COLO668 (cell line): ENCODE results near the gene ZNF200.
"Not testable (repeated sequence)": the region's sequence is repeated elsewhere in the genome, so short reads cannot be mapped to it uniquely, and the experiment has no call there.

Source experiments
- DNase-seq: peaks from one replicate; lab custom pipeline; 2025; ENCODE audit not compliant: unreplicated experiment; lab: John Stamatoyannopoulos, UW

ZNF200 gene

GRCh38 chr16:3252967-3253366 lies 18.0 kb upstream of the ZNF200 start:
- DNase-seq, result no peak

GRCh38 chr16:3249451-3249850 lies 14.5 kb upstream of the ZNF200 start:
- no peak for DNase-seq

DNA sequence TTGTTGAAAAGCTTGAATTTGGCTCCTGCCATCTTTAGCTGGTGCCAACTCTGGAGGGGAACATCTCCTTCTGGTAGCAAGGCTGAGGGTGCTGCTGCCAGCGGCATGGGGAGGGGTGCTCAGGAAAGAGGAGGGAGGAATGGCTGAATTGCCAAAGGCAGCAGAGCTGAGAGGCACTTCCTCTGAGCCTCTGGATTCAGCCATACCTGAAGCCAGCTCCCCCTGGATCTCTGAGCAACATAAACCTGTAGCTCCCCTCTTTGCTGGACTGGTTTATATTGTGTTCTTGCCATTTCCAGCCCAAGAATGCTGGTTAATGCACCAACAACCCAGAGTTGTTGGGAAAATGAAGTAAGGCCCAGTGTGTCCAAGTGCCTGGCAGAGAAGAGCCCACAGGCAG lies 14.1 kb upstream of the ZNF200 start:
- DNase-seq, result no peak

DNA sequence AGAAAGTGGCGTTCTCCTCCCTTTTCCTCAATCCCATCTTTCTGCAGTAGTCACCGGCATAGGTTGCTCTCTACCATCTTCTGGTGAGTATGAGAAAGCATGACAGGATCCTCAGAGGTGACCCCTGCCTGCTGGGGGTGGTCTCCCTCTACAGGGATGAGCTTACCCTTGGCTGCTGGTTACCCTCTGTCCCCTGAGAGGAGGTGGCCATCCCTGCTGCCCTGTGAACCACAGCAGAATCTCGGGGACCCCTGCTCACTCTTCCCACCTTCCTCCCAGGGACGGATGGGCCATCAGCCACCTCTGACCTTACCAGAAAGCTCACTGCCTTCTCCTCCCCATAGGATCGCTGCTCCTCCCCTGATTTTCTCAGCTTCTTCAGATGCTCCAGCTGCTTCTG lies 13.6 kb upstream of the ZNF200 start:
- no peak for DNase-seq

DNA sequence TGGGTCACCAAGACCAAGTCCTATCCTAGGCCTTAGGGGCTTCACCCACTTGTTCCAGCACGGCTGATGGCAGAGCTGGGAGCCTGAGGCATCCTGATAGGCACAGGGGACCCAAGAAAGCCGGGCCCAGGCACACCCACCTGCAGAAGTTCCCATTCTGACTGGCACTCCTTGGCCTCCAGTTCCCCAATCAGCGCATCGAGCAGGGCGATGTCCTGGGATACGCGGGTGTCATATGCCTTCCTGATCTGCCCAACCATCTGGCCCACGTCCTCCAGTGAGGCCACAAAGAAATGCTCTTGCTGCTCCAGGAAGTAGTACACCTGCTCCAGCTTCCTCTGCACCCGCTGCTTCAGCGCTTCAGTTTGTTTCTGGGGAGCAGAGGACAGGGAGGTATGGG lies 11.9 kb upstream of the ZNF200 start:
- DNase-seq, result no peak

- no peak for DNase-seq
Observed at GRCh38 chr16:3246002-3246401, 11.0 kb upstream of the ZNF200 start.

- no peak for DNase-seq
Observed at GRCh38 chr16:3243882-3244281, 8.9 kb upstream of the ZNF200 start.

GRCh38 chr16:3242709-3243108 lies 7.8 kb upstream of the ZNF200 start:
- DNase-seq, result no peak

DNA sequence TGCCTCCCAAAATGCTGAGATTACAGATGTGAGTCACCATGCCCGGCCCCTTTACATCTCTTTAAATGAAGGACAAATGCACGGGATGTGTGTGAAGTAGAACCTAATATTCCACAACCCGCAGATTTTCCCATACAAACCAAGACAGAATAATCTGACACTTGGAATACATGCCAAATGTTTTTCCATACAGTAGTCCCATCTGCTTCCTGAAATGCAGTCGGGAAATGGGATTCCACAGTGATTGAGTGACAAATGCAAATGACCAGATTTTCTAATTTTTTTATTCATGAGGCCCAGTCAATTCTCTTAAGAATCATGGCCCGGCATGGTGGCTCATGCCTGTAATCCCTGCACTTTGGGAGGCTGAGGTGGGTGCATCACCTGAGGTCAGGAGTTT lies 6.8 kb upstream of the ZNF200 start:
- no peak for DNase-seq

DNA sequence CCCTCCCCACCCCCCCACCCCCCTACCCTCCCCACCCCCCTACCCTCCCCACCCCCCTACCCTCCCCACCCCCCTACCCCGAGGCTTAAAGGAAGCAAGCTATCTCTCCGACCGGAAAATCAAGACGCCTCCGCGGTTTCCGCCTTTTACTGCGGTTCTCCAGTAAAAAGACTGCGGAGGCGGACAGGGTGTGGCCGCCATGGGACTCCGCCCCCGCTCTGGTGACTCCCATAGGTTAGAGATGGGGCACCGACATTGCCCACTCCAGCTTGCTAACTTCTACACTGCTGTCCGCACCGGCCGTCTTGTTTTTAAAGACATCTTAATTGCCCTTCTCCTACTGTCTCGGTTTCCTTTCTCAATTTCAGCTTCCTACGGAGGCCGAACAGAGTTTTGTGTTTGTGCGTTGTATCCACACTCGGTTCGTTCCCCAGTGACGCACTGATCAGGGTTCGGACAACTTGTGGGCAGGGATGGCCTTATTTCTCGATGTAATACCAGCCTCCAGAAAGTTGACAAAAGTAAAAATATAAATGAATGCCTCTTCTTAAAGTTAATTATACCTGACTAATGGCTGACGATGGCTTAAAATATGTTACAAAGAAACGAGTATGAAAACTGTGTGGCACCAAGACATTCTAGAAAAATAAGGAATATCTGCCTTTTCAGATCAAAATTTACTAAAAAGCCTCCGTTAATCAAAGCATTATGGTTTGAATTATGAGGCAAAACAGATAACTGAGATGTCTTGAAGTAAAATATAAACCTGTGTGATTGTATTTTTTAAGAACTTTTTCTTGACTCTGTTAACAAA lies 1.1 kb upstream of the ZNF200 start:
- no peak for DNase-seq

GRCh38 chr16:3234543-3234856 lies 458 bp downstream of the ZNF200 start:
- DNase-seq, result no peak

DNA sequence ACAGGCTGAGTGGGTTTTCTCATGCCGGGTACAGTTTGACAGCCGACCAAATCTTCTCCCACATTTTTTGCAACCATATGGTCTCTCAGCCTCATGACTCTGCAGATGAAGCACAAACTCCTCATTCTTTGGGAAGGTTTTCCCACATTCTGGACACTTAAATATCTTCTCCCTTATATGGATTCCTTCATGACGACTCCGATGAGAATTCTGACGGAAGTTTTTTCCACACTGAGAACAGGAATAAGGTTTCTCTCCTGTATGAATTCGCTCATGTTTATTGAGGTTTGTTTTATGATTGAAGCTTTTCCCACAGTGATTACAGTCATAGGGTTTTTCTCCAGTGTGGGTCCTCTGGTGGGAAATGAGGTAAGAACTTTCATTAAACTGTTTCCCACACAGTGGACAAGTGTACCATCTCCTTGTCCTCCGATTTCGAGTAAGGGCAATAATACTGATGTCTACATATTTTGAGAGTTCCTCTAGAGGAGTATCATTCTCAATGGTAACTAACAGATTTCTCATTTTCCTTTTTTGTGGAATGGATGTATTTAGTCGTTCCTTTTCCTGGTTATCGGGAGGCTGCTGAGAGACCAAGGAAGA lies 10.9 kb downstream of the ZNF200 start:
- DNase-seq, result no peak

DNA sequence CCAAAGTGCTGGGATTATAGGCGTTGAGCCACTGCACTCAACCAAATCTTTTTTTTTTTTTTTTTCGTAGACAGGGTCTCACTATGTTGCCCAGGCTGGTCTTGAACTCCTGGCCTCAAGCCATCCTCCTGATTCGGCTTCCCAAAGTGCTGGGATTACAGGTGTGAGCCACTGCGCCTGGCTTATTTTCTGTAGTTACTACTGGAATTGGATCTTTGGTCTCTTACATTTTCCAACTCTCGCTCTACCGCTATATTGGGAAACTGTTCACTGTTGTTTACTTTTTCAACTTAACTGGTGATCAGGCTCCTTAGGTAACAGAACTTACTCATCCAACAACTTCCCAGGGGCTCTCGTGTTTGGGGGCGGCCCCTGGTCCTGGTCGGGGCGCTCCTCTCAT lies 14.1 kb downstream of the ZNF200 start:
- no peak for DNase-seq

DNA sequence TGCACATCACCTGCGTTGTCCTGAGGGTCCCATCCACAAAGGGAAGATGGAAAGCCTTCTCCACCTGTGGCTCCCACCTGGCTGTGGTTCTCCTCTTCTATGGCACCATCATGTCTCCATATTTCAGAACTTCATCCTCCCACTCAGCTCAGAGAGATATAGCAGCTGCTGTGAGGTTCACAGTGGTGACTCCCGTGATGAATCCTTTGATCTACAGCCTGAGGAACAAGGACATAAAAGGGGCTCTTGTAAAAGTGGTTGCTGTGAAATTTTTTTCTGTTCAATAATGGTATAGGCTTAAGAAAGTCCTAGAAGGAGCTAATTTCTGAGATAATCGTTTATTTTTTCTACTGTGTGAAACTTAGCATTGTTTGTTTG lies 18.7 kb downstream of the ZNF200 start:
- DNase-seq, result no peak

GRCh38 chr16:3215601-3216262 lies 19.2 kb downstream of the ZNF200 start:
- DNase-seq, result no peak

DNA sequence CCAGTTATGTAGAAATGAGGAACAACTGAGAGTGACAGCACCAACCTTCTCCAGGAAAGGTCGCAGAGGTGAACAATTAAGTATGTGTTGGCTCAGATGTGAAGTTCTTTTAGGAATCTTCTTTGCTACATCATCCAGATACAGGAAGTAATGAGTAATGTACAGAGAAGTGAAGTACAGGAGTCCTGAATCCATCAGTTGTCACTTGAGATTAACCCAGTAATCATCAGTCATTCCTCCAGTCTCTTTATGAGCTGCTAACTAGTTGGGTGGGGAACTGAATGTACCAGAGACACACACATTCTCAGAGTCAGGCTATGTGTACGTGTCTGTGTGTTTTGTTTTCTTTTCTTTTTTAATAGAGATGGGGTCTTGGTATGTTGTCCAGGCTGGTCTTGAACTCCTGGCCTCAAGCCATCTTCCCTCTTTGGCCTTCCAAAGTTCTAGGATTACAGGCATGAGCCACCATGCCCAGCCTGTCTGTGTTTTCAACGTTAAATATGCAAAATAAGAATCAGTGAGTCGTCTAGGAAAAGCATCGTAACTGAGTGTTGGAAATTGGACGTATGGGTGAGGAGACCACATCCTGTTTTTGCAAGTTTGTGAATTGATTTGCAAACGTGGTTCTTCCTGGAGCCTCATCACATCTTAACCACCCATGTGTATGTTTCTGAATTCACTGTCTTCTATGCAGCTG lies 19.9 kb downstream of the ZNF200 start:
- DNase-seq, result no peak

DNA sequence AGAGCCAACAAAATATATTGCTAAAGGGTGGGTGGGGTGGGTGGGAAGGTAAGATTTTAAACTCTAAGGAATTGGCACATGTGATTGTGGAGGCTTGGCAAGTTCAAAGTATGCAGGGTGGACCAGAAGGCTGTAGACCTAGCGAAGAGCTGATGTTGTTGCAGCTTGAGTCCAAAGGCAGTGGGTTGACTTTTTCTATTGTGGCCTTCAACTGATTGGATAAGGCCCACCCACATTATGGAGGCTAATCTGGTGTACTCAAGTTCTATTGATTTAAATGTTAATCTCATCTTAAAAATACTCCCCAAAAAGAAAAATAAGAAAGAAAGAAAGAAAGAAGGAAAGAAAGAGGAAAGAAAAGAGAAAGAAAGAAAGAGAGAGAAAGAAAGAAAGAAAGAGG lies 22.4 kb downstream of the ZNF200 start:
- no peak for DNase-seq

GRCh38 chr16:3212006-3212405 lies 23.0 kb downstream of the ZNF200 start:
- DNase-seq, result no peak

- DNase-seq, result no peak
Observed at GRCh38 chr16:3207086-3207953, 27.6 kb downstream of the ZNF200 start.

GRCh38 chr16:3205939-3206338 lies 29.0 kb downstream of the ZNF200 start:
- not testable (repeated sequence) for DNase-seq
